Thymus (tissue), 11 donors: ENCODE data around the gene LSM14B. TPM values are rescaled to one million over a fixed set of nuclear protein-coding genes. Genes with fewer than 3 reads are reported as not detected.

Source experiments
- DNase-seq, 9 donors: peaks; one replicate each; pipeline ENCODE4 v3.0.0-alpha.2; 2013; ENCODE audit warnings: low spot score in 9 of 9, low read depth in 6 of 9, missing footprints in 1 of 9
- H3K27ac ChIP-seq, 2 donors: one replicate each; pipeline ENCODE4 v1.5.1; 2013; ENCODE audit warnings: control low read depth in 1 of 2, low read depth in 1 of 2, low read length in 1 of 2, mild to moderate bottlenecking in 1 of 2, moderate library complexity in 1 of 2
- H3K27me3 ChIP-seq, 2 donors: one replicate each; pipeline ENCODE4 v1.5.1; 2013; ENCODE audit warnings: low read length in 1 of 2; ENCODE audit not compliant: control insufficient read depth in 2 of 2, insufficient read depth in 1 of 2
- H3K36me3 ChIP-seq, 2 donors: one replicate each; pipeline ENCODE4 v1.5.1; 2013; ENCODE audit warnings: low read length in 1 of 2, mild to moderate bottlenecking in 1 of 2, moderate library complexity in 1 of 2; ENCODE audit not compliant: control insufficient read depth in 2 of 2, insufficient read depth in 2 of 2
- H3K4me1 ChIP-seq, 2 donors: one replicate each; pipeline ENCODE4 v1.5.1; 2013; ENCODE audit warnings: low read length in 2 of 2; ENCODE audit not compliant: control insufficient read depth in 2 of 2, insufficient read depth in 2 of 2
- H3K4me3 ChIP-seq, 2 donors: one replicate each; pipeline ENCODE4 v1.5.1; 2013; ENCODE audit warnings: low read length in 2 of 2, control low read depth in 1 of 2, mild to moderate bottlenecking in 1 of 2
- H3K9me3 ChIP-seq, 2 donors: one replicate each; pipeline ENCODE4 v1.5.1; 2013; ENCODE audit warnings: low read length in 1 of 2, mild to moderate bottlenecking in 1 of 2; ENCODE audit not compliant: control insufficient read depth in 2 of 2, insufficient read depth in 1 of 2
- WGBS: extraction: QIAGEN DNeasy Blood & Tissue Kit; methylation state at CpG from one replicate; pipeline ENCODE4 v1.1.7; 2013; 5-methylcytosine and 5-hydroxymethylcytosine counted together
- polyA plus RNA-seq: library from polyadenylated mRNA; stranded (reverse); fragments of 200-250 nt; gene quantifications from one replicate; pipeline ENCODE4 v1.2.3, GENCODE V29; 2013
- total RNA-seq: library from RNA; stranded (reverse); fragments of 120-200 nt; gene quantifications from one replicate; pipeline ENCODE4 v1.2.4, GENCODE V29; 2013
- donor health status: healthy.

LSM14B gene
- total and polyA plus RNA-seq, 2 donors: 23.1 to 29.9 TPM

DNA sequence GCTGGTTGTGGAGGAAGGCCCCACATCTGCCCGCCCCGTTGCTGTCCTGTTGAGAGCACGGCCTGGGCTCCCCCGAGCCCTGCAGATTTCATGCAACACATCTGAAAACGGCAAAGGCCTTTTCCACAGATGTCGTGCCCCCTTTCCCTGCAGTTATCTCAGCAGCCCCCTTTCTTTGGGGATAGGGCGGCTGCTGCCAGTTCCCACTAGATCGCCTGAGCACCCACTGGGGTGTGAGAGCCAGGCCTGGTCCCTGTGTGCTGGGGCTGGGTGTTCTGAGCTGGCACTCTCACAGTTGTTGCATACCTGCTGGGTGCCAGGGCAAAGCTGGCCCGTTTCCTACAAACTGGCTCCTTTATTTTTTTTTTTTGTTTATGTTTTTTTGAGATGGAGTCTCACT is 48.3 kb downstream of the LSM14B start:
- no peak overlapping the region for H3K27ac ChIP-seq
- no peak for DNase-seq
- 98% methylated on average over 9 of the region's 9 CpGs for WGBS

DNA sequence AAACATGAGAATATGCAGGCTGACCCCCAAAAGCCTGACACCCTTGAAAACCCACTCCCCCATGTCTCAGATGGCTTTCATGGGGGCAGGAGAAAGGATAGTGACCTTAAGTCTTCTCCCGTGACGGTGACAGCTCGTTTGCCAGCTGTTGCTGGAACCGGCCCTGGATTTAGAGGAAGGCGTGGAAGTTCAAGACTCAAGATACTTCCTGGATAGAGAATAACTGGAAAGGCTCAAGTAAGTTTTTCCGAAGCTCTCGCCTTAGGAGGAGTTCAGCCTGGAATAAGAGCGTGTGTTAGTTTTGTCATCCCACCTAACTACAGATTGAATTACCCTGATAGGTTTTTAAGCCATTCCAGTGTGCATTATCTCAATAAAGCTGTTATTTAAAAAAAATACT is 49.0 kb downstream of the LSM14B start:
- H3K4me1 ChIP-seq: no peaks in the 10 kb centered on the region
- WGBS: 96% methylated on average over 8 of the region's 8 CpGs
- H3K4me3 ChIP-seq: no peak overlapping the region
- no peaks in the 10 kb centered on the region for H3K9me3 ChIP-seq
- no peak overlapping the region for H3K27ac ChIP-seq
- no peaks in the 10 kb centered on the region for H3K27me3 ChIP-seq
- H3K36me3 ChIP-seq: peaks cover 12 to 56% of the 10 kb centered on the region in 2 donors
- no peak for DNase-seq

More for the DNA sequence above, 48.3 kb downstream of the LSM14B start:
- no peaks in the 10 kb centered on the region for H3K4me1 ChIP-seq
- H3K9me3 ChIP-seq: no peaks in the 10 kb centered on the region
- no peak overlapping the region for H3K4me3 ChIP-seq
- H3K36me3 ChIP-seq: peaks cover 19 to 59% of the 10 kb centered on the region in 2 donors
- H3K27me3 ChIP-seq: no peaks in the 10 kb centered on the region

DNA sequence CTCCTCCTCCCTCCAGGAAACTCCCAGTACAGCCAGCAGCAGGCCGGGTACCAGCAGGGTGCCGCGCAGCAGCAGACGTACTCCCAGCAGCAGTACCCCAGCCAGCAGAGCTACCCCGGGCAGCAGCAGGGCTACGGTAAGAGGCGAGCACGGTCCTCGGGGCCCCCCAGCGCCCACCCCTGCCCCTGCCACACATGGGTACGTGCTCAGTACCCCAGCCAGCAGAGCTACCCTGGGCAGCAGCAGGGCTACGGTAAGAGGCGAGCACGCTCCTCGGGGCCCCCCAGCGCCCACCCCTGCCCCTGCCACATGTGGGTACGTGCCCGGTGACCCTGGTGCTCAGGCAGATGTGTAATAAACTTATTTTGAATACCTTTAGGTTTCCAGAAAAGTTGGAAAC is 50.4 kb downstream of the LSM14B start:
- DNase-seq: no peak
- Histone ChIP-seq H3K27ac (no peak overlapping the region), H3K36me3 (peaks cover 12 to 50% of the 10 kb centered on the region in 2 donors), H3K27me3 (no peaks in the 10 kb centered on the region), H3K4me3 (no peak overlapping the region), H3K9me3 (no peaks in the 10 kb centered on the region), H3K4me1 (no peaks in the 10 kb centered on the region)
- WGBS: 95% methylated on average over 18 of the region's 18 CpGs

DNA sequence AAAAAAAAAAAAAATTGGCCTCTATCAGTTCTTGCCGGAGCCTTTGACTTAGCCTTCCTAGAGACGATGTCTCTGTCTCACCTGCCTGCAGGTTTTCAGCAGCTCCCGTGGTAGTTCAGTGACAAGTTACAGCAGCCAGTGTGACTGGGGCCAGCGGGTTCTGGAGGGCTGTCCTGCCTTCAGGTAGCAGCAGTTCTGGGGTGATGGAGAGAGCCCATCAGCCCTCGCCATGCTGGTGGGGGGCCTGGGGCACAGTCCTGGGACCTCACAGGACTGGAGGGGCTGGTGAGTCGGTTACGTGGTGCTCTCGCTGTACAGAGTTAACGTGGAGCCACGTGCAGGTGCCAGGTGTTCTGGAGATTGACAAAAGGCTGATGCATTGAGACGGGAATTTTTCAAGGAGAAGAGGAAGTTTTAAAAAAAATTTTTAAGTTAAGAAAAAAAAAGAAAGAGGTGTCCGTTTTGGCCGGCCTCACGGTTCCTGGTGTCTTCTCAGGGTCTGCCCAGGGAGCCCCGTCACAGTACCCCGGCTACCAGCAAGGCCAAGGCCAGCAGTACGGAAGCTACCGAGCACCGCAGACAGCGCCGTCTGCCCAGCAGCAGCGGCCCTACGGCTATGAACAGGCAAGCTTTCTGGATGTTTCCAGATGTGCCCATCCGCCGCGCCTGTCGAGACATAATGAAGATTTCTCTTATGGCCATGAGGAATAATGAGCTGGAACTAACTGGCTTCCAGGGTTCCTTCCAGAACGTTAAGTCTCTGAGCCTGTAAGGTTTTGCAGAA is 51.9 kb downstream of the LSM14B start:
- Histone ChIP-seq H3K36me3 (peaks cover 3 to 38% of the 10 kb centered on the region in 2 donors), H3K27ac (no peak overlapping the region), H3K9me3 (no peaks in the 10 kb centered on the region), H3K27me3 (no peaks in the 10 kb centered on the region), H3K4me1 (no peaks in the 10 kb centered on the region), H3K4me3 (no peak overlapping the region)
- 98% methylated on average over 28 of the region's 28 CpGs for WGBS
- no peak for DNase-seq

DNA sequence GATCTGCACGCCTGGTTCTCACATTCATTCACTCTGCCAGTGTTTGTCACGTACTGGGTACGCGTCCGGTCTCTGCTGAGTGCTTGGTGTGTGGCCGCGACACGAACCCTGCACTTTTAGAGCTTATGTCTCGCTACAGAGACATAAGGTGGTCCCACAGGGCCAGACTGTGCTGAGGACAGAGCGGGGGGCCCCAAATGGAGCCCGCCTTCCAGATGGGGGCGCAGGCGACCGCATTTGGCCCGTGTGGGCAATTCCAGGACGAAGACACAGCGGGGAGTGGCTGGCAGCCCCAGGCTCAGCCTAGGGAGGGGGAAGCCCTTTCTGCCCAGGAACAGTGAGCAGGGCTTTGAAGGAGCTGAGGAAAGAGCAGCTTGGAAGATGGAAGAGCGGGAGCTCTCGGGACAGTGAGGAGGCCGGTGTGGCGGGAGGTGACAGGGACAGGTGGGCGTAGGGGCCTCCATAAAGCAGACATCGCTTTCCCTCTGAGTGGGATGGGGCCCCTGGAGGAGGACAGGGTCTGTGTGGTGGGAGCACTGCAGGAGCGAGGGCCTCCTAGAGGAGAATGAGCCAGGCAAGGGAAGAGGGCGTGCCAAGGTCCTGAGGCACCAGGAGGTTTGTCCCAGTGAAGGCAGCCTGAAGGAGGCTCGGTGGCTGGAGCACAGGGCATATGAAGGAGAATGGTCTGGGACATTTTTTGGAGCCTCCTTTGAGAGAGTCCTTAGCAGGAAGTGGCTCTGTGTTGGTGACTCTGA is 52.8 kb downstream of the LSM14B start:
- no peak overlapping the region for H3K27ac ChIP-seq
- no peaks in the 10 kb centered on the region for H3K9me3 ChIP-seq
- no peak for DNase-seq
- H3K27me3 ChIP-seq: no peaks in the 10 kb centered on the region
- H3K4me3 ChIP-seq: no peak overlapping the region
- WGBS: 98% methylated on average over 26 of the region's 26 CpGs
- H3K36me3 ChIP-seq: peaks cover 2 to 40% of the 10 kb centered on the region in 2 donors
- H3K4me1 ChIP-seq: no peaks in the 10 kb centered on the region

DNA sequence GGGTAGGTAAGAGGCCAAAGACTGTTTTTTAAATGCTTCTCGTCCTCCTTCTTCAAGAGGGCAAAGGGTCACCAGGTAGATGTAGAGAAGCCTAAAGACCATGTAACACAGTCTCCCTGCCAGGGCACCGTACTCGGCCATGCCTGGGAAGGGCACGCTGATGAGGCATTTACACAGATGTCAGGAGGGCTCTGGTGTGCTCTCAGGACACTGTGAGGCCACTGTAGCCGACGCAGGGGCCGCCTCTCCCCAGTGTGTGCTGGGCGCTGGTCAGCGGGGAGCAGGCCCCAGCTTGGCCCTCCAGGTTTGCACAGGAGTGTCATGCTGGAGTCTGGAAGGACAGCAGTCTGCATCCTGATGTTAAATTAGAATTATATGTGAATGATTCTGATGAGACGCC is 53.4 kb downstream of the LSM14B start:
- over 99% methylated on average over 10 of the region's 10 CpGs for WGBS
- no peak overlapping the region for H3K27ac ChIP-seq
- no peak for DNase-seq
- H3K4me3 ChIP-seq: no peak overlapping the region
- H3K4me1 ChIP-seq: no peaks in the 10 kb centered on the region
- H3K36me3 ChIP-seq: peaks cover 2 to 36% of the 10 kb centered on the region in 2 donors
- H3K9me3 ChIP-seq: no peaks in the 10 kb centered on the region
- H3K27me3 ChIP-seq: no peaks in the 10 kb centered on the region

DNA sequence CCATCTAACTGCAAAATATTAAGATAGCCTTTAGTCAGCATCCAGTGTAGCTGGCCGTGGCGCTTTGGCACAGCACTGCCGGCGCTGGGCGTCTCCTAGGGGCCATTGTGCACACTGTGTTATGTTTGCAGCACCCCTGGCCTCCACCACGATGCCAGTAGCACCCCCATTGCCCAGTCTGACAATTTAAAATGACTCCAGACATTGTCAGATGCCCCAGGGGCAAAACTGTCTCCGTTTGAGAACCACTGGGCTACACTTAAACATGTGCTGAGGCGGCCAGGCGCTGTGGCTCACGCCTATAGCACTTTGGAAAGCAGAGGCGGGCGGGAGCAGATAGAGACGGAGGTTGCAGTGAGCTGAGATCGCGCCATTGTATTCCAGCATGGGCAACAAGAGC is 54.6 kb downstream of the LSM14B start:
- Histone ChIP-seq H3K4me1 (no peaks in the 10 kb centered on the region), H3K9me3 (no peaks in the 10 kb centered on the region), H3K27ac (no peak overlapping the region), H3K4me3 (no peak overlapping the region), H3K27me3 (no peaks in the 10 kb centered on the region), H3K36me3 (peaks cover 2 to 36% of the 10 kb centered on the region in 2 donors)
- WGBS: 97% methylated on average over 15 of the region's 15 CpGs
- DNase-seq: no peak

DNA sequence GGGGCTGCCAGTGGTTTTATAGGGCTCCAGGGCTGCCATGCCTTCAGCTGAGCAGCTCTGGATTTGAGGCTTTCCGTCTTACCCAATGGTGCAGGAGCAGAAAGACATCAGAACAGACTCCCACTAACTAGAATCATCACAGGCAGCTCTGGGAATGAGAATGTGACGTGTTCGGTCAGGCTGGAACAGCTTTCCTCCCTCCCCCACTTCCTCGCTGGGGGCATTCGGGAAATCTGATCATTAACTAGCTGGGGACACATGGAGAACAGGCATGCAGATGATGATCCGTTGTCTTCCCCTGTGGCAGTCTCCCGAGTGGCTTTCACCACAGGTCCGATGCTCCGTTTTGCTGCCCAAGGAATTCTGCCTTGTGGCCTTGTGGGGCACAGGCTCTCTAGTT is 55.0 kb downstream of the LSM14B start:
- no peak for DNase-seq
- Histone ChIP-seq H3K4me3 (no peak overlapping the region), H3K9me3 (no peaks in the 10 kb centered on the region), H3K4me1 (no peaks in the 10 kb centered on the region), H3K27me3 (no peaks in the 10 kb centered on the region), H3K27ac (no peak overlapping the region), H3K36me3 (peaks cover 2 to 36% of the 10 kb centered on the region in 2 donors)
- 97% methylated on average over 9 of the region's 9 CpGs for WGBS
